NT2/D1 (cell line): ENCODE data around the gene AQP2.

Experiments used
- YY1 ChIP-seq: IDR thresholded peaks from 2 replicates; pipeline ENCODE4 v1.6.1; 2011; ENCODE audit not compliant: insufficient read length, insufficient read depth
- ZNF274 ChIP-seq: IDR thresholded peaks from 2 replicates; pipeline ENCODE4 v1.6.1; 2011; ENCODE audit warnings: mild to moderate bottlenecking, low read depth, low read length

- TF ChIP-seq ZNF274 = no peak
- no peak for TF ChIP-seq YY1
Observed at GRCh38 chr12:49962861-49963765, 12.6 kb downstream of the AQP2 start.
